ENCODE data around the gene NDUFS4. TPM values are rescaled to one million over a fixed set of nuclear protein-coding genes. Genes with fewer than 3 reads are reported as not detected.

Gene NDUFS4
- total RNA-seq, 3 donors from 2014 or later: 93.7 to 104 (median 94.1) TPM

GRCh38 chr5:53569453-53569852 is 9.0 kb downstream of the NDUFS4 start:
- intact Hi-C loops (cut with DNase I; ENCODE audit: low total_unique reads): no loop called here
- TF ChIP-seq POLR2A (IDR thresholded peaks at IDR 0.05) (no peak), CTCF (IDR thresholded peaks at IDR 0.05) (no peak)
- DNase-seq (ENCODE audit: low spot score in 2 of 2): no peak
- no peaks in the 10 kb centered on the region for H3K9me3 ChIP-seq
- no peak overlapping the region for H3K4me3 ChIP-seq
- no peak overlapping the region for H3K27ac ChIP-seq
- no peaks in the 10 kb centered on the region for H3K27me3 ChIP-seq
- no peaks in the 10 kb centered on the region for H3K36me3 ChIP-seq
- H3K4me1 ChIP-seq: no peaks in the 10 kb centered on the region

- TF ChIP-seq POLR2AphosphoS5 (IDR thresholded peaks at IDR 0.05) (no peak), CTCF (IDR thresholded peaks at IDR 0.05) (no peak), POLR2A (IDR thresholded peaks at IDR 0.05) (no peak)
- no peaks in the 10 kb centered on the region for H3K36me3 ChIP-seq
- H3K27me3 ChIP-seq: no peaks in the 10 kb centered on the region
- no peak for DNase-seq (ENCODE audit: low spot score in 2 of 2)
- intact Hi-C loops (cut with DNase I; ENCODE audit: low total_unique reads): no loop called here
- no peaks in the 10 kb centered on the region for H3K4me1 ChIP-seq
- no peak overlapping the region for H3K4me3 ChIP-seq
- no peak overlapping the region for H3K27ac ChIP-seq
- H3K9me3 ChIP-seq: no peaks in the 10 kb centered on the region
Observed at GRCh38 chr5:53571403-53571802, 11.0 kb downstream of the NDUFS4 start.

- H3K9me3 ChIP-seq: no peaks in the 10 kb centered on the region
- no peak overlapping the region for H3K4me3 ChIP-seq
- no peaks in the 10 kb centered on the region for H3K27me3 ChIP-seq
- TF ChIP-seq POLR2A (IDR thresholded peaks at IDR 0.05): no peak
- TF ChIP-seq CTCF (IDR thresholded peaks at IDR 0.05): no peak
- no peak for TF ChIP-seq POLR2AphosphoS5 (IDR thresholded peaks at IDR 0.05)
- intact Hi-C loops (cut with DNase I; ENCODE audit: low total_unique reads): no loop called here
- no peaks in the 10 kb centered on the region for H3K4me1 ChIP-seq
- no peak for DNase-seq (ENCODE audit: low spot score in 2 of 2)
- H3K36me3 ChIP-seq: no peaks in the 10 kb centered on the region
- no peak overlapping the region for H3K27ac ChIP-seq
Observed at GRCh38 chr5:53575101-53575500, 14.7 kb downstream of the NDUFS4 start.

- Histone ChIP-seq H3K36me3 (no peaks in the 10 kb centered on the region), H3K9me3 (no peaks in the 10 kb centered on the region), H3K27me3 (no peaks in the 10 kb centered on the region), H3K4me3 (no peak overlapping the region), H3K4me1 (no peaks in the 10 kb centered on the region), H3K27ac (no peak overlapping the region)
- TF ChIP-seq CTCF (IDR thresholded peaks at IDR 0.05) (no peak), POLR2AphosphoS5 (IDR thresholded peaks at IDR 0.05) (no peak), POLR2A (IDR thresholded peaks at IDR 0.05) (no peak)
- no peak for DNase-seq (ENCODE audit: low spot score in 2 of 2)
- intact Hi-C loops (cut with DNase I; ENCODE audit: low total_unique reads): no loop called here
Observed at GRCh38 chr5:53575831-53576230, 15.4 kb downstream of the NDUFS4 start.

- no peak for DNase-seq (ENCODE audit: low spot score in 2 of 2)
- no peaks in the 10 kb centered on the region for H3K9me3 ChIP-seq
- H3K4me3 ChIP-seq: no peak overlapping the region
- H3K27ac ChIP-seq: no peak overlapping the region
- no peaks in the 10 kb centered on the region for H3K4me1 ChIP-seq
- H3K36me3 ChIP-seq: no peaks in the 10 kb centered on the region
- TF ChIP-seq POLR2A (IDR thresholded peaks at IDR 0.05): no peak
- no peak for TF ChIP-seq POLR2AphosphoS5 (IDR thresholded peaks at IDR 0.05)
- TF ChIP-seq CTCF (IDR thresholded peaks at IDR 0.05): no peak
- no peaks in the 10 kb centered on the region for H3K27me3 ChIP-seq
- intact Hi-C loops (cut with DNase I; ENCODE audit: low total_unique reads): no loop called here
Observed at GRCh38 chr5:53576674-53577073, 16.2 kb downstream of the NDUFS4 start.
